H1 (cell line): ENCODE data around the gene PIGU. TPM values are rescaled to one million over a fixed set of nuclear protein-coding genes. Genes with fewer than 3 reads are reported as not detected.
A peak's percentile ranks its signal among the peaks of the same experiment; 100 is the strongest.

ENCODE experiments used
- CTCF ChIA-PET: fragments of 300-600 bp; sonication (Branson Sonifier 250); formaldehyde crosslinking; loops from one replicate; lab custom pipeline; 2021; ENCODE audit not compliant: partially characterized antibody; lab: Charles Lee
- POLR2A ChIA-PET: fragments of 300-600 bp; sonication (Branson Sonifier 250); formaldehyde crosslinking; loops from one replicate; lab custom pipeline; 2021; ENCODE audit warnings: inconsistent platforms; ENCODE audit not compliant: partially characterized antibody; lab: Charles Lee
- DNase-seq, 2 experiments: peaks; one replicate each; pipeline versions ENCODE4 v3.0.0 to v3.0.0-alpha.2; 2010 to 2022; ENCODE audit warnings: low spot score in 2 of 2, low read depth in 1 of 2, mixed read lengths in 1 of 2
- FAIRE-seq: peaks from 2 replicates; lab custom pipeline; 2011; peaks lifted over from hg19 to GRCh38; lab: Jason Lieb, UNC
- H2AFZ ChIP-seq: 2 replicates; pipeline ENCODE4 v1.8.1; 2012; ENCODE audit warnings: low read length, inconsistent platforms
- H2AK5ac ChIP-seq: 2 replicates; pipeline ENCODE4 v1.6.1; 2013; ENCODE audit warnings: low read depth, low read length
- H2BK120ac ChIP-seq: replicated peaks from 2 replicates; pipeline ENCODE3; 2013; ENCODE audit warnings: low read depth, low read length, inconsistent platforms
- H2BK12ac ChIP-seq: 2 replicates; pipeline ENCODE4 v1.6.1; 2013; ENCODE audit warnings: low read depth, low read length
- H2BK15ac ChIP-seq: 2 replicates; pipeline ENCODE4 v1.6.1; 2013; ENCODE audit warnings: low read length
- H2BK20ac ChIP-seq: 2 replicates; pipeline ENCODE4 v1.6.1; 2013; ENCODE audit warnings: low read length
- H2BK5ac ChIP-seq: 2 replicates; pipeline ENCODE4 v1.6.1; 2013; ENCODE audit warnings: low read depth, low read length
- H3K14ac ChIP-seq: 2 replicates; pipeline ENCODE4 v1.6.1; 2013; ENCODE audit warnings: inconsistent platforms; ENCODE audit not compliant: insufficient read length
- H3K18ac ChIP-seq: 2 replicates; pipeline ENCODE4 v1.6.1; 2013; ENCODE audit warnings: low read length; ENCODE audit errors: extremely low read depth
- H3K23ac ChIP-seq: 2 replicates; pipeline ENCODE4 v1.6.1; 2013; ENCODE audit warnings: inconsistent platforms; ENCODE audit not compliant: insufficient read length
- H3K23me2 ChIP-seq: 2 replicates; pipeline ENCODE4 v1.6.1; 2013; ENCODE audit warnings: low read depth, low read length
- H3K27ac ChIP-seq: 2 replicates; pipeline ENCODE4 v1.6.1; 2011; ENCODE audit warnings: low read depth, low read length, inconsistent platforms
- H3K27me3 ChIP-seq, 4 experiments: replicated peaks in 1 of 4; 1 replicate in 1 of 4; 2 replicates in 3 of 4; pipeline versions ENCODE4 v1.6.1 to v1.8.1; 2011 to 2013; ENCODE audit warnings: low read length in 3 of 4, mild to moderate bottlenecking in 3 of 4, inconsistent platforms in 2 of 4, mixed read lengths in 2 of 4, moderate library complexity in 1 of 4; ENCODE audit not compliant: control insufficient read depth in 3 of 4, insufficient read depth in 3 of 4; ENCODE audit errors: extremely low read depth in 1 of 4
- H3K36me3 ChIP-seq, 4 experiments: 2 replicates each; pipeline versions ENCODE4 v1.6.1 to v1.8.1; 2011 to 2013; ENCODE audit warnings: mild to moderate bottlenecking in 4 of 4, low read length in 3 of 4, moderate library complexity in 2 of 4, control low read depth in 1 of 4, inconsistent platforms in 1 of 4; ENCODE audit not compliant: insufficient read depth in 4 of 4, control insufficient read depth in 2 of 4
- H3K4ac ChIP-seq: replicated peaks from 2 replicates; pipeline ENCODE3; 2013; ENCODE audit warnings: low read length, low read depth, mixed read lengths, inconsistent platforms; ENCODE audit not compliant: insufficient read length
- H3K4me1 ChIP-seq, 4 experiments: replicated peaks in 1 of 4; 1 replicate in 1 of 4; 2 replicates in 3 of 4; pipeline versions ENCODE4 v1.6.1 to v1.8.1; 2011 to 2013; ENCODE audit warnings: low read length in 3 of 4, inconsistent platforms in 2 of 4, mixed read lengths in 1 of 4; ENCODE audit not compliant: insufficient read depth in 4 of 4, control insufficient read depth in 3 of 4
- H3K4me2 ChIP-seq, 2 experiments: 2 replicates each; pipeline versions ENCODE4 v1.6.1 to v1.8.1; 2011 to 2013; ENCODE audit warnings: low read depth in 2 of 2, low read length in 2 of 2, control low read depth in 1 of 2, inconsistent platforms in 1 of 2, mild to moderate bottlenecking in 1 of 2; ENCODE audit not compliant: insufficient read depth in 1 of 2
- H3K4me3 ChIP-seq, 4 experiments: fragments of 200-600, 300-600 bp in 1 of 4; sonication (generic), shearing (Covaris generic), sonication (Bioruptor Twin) in 1 of 4; 2 replicates each; pipeline versions ENCODE4 v1.5.1 to v1.8.1; 2011 to 2016; ENCODE audit warnings: low read length in 4 of 4, low read depth in 3 of 4, control low read depth in 2 of 4, inconsistent platforms in 2 of 4, mild to moderate bottlenecking in 2 of 4, mixed read lengths in 1 of 4, moderate library complexity in 1 of 4; ENCODE audit not compliant: insufficient read depth in 2 of 4; ENCODE audit errors: extremely low read depth in 1 of 4
- H3K56ac ChIP-seq: replicated peaks from 2 replicates; pipeline ENCODE3; 2013; ENCODE audit warnings: low read depth, mild to moderate bottlenecking, mixed read lengths, low read length, inconsistent platforms; ENCODE audit not compliant: insufficient read length
- H3K79me1 ChIP-seq: 2 replicates; pipeline ENCODE4 v1.6.1; 2013; ENCODE audit warnings: low read depth, low read length, control low read depth
- H3K79me2 ChIP-seq, 2 experiments: 2 replicates each; pipeline versions ENCODE4 v1.6.1 to v1.8.1; 2012 to 2013; ENCODE audit warnings: low read length in 2 of 2, mild to moderate bottlenecking in 2 of 2, inconsistent platforms in 1 of 2; ENCODE audit not compliant: insufficient read depth in 2 of 2, control insufficient read depth in 1 of 2
- H3K9ac ChIP-seq, 4 experiments: replicated peaks in 1 of 4; 1 replicate in 1 of 4; 2 replicates in 3 of 4; pipeline versions ENCODE4 v1.6.1 to v1.8.1; 2011 to 2013; ENCODE audit warnings: low read depth in 3 of 4, low read length in 3 of 4, control low read depth in 2 of 4, mild to moderate bottlenecking in 2 of 4, moderate library complexity in 2 of 4, inconsistent platforms in 1 of 4; ENCODE audit errors: extremely low read depth in 1 of 4
- H3K9me3 ChIP-seq, 2 experiments: 2 replicates each; pipeline versions ENCODE4 v1.6.1 to v1.8.1; 2012 to 2013; ENCODE audit warnings: mild to moderate bottlenecking in 2 of 2, moderate library complexity in 2 of 2, control low read depth in 1 of 2, inconsistent platforms in 1 of 2, low read depth in 1 of 2, low read length in 1 of 2, mixed read lengths in 1 of 2; ENCODE audit not compliant: insufficient read depth in 2 of 2
- H4K20me1 ChIP-seq, 2 experiments: replicated peaks in 1 of 2; 2 replicates each; pipeline versions ENCODE3 to v1.8.1; 2011 to 2013; ENCODE audit warnings: inconsistent platforms in 2 of 2, low read length in 2 of 2, mild to moderate bottlenecking in 1 of 2; ENCODE audit not compliant: insufficient read depth in 2 of 2, control insufficient read depth in 1 of 2
- H4K5ac ChIP-seq: 2 replicates; pipeline ENCODE4 v1.6.1; 2013; ENCODE audit warnings: low read length, low read depth, mixed read lengths, inconsistent platforms; ENCODE audit not compliant: insufficient read length
- H4K8ac ChIP-seq: 2 replicates; pipeline ENCODE4 v1.8.0; 2013; ENCODE audit warnings: mild to moderate bottlenecking, moderate library complexity, low read length, inconsistent platforms; ENCODE audit not compliant: insufficient read depth; ENCODE audit errors: extremely low read depth
- H4K91ac ChIP-seq: replicated peaks from 2 replicates; pipeline ENCODE3; 2013; ENCODE audit warnings: low read length, mixed read lengths, inconsistent platforms; ENCODE audit not compliant: insufficient read length
- CREB1 ChIP-seq: IDR thresholded peaks from 2 replicates; pipeline ENCODE4 v1.6.1; 2012; ENCODE audit warnings: inconsistent platforms
- CTCF ChIP-seq, 3 experiments: IDR thresholded peaks; 1 replicate in 2 of 3; 2 replicates in 1 of 3; pipeline versions ENCODE4 v1.5.1 to v1.6.1; 2011; ENCODE audit warnings: low read length in 3 of 3, mild to moderate bottlenecking in 3 of 3, inconsistent platforms in 2 of 3, low read depth in 1 of 3, moderate library complexity in 1 of 3; ENCODE audit not compliant: insufficient read depth in 1 of 3; ENCODE audit errors: control extremely low read depth in 1 of 3
- HDAC2 ChIP-seq, 2 experiments: fragments of 300-600 bp in 1 of 2; sonication (generic) in 1 of 2; IDR thresholded peaks; 2 replicates each; pipeline ENCODE4 v1.6.1; 2011 to 2012; ENCODE audit warnings: low read depth in 2 of 2, low read length in 2 of 2, mild to moderate bottlenecking in 2 of 2, moderate library complexity in 2 of 2, borderline replicate concordance in 1 of 2, inconsistent platforms in 1 of 2
- JUND ChIP-seq: IDR thresholded peaks from 2 replicates; pipeline ENCODE4 v1.6.1; 2011; ENCODE audit warnings: mild to moderate bottlenecking, improper control_type of control experiment, low read length
- KDM1A ChIP-seq: fragments of 200-600, 300-600 bp; sonication (generic); IDR thresholded peaks from 2 replicates; pipeline ENCODE4 v1.7.1; 2016; ENCODE audit warnings: mild to moderate bottlenecking, low read length, borderline replicate concordance
- RAD21 ChIP-seq, 2 experiments: IDR thresholded peaks in 1 of 2; conservative IDR thresholded peaks in 1 of 2; 2 replicates each; pipeline ENCODE4 v1.6.1; 2011; ENCODE audit warnings: low read depth in 2 of 2, low read length in 2 of 2, improper control_type of control experiment in 1 of 2, inconsistent platforms in 1 of 2, mild to moderate bottlenecking in 1 of 2, moderate library complexity in 1 of 2
- TBP ChIP-seq: IDR thresholded peaks from 2 replicates; pipeline ENCODE4 v1.6.1; 2011; ENCODE audit warnings: low read depth, low read length, improper control_type of control experiment
- WGBS, 2 experiments: shearing (Covaris generic) in 1 of 2; methylation state at CpG; one replicate each; pipeline versions ENCODE4 v1.1.6 to v1.1.7; 2013 to 2015; ENCODE audit warnings: low lambda C conversion rate in 2 of 2, mixed read lengths in 2 of 2, inconsistent platforms in 1 of 2, low coverage in 1 of 2, missing lambda C conversion rate in 1 of 2; ENCODE audit not compliant: insufficient replicate concordance in 2 of 2, insufficient coverage in 1 of 2, insufficient read length in 1 of 2; ENCODE audit errors: extremely low coverage in 1 of 2, missing lambda C conversion rate in 1 of 2; 5-methylcytosine and 5-hydroxymethylcytosine counted together
- polyA plus RNA-seq, 7 experiments: library from polyadenylated mRNA; depleted of rRNA in 3 of 7; stranded (reverse) in 5 of 7; unstranded in 2 of 7; fragments of >200 nt in 5 of 7; fragments of 200-250 nt in 2 of 7; gene quantifications; 1 replicate in 5 of 7; 2 replicates in 1 of 7; 4 replicates in 1 of 7; pipeline versions ENCODE4 v1.2.1 to v1.2.3, GENCODE V29; 2011 to 2013; ENCODE audit warnings: missing spikeins in 2 of 7, mixed read lengths in 2 of 7
- total RNA-seq: library from RNA; stranded (reverse); fragmentation: NEBNext Ultra II Directional; extraction: Animal tissue kit (Norgen Biotek cat#: 25700); gene quantifications from 2 replicates; pipeline ENCODE4 v1.2.1, GENCODE V29; 2021

PIGU gene
- total and polyA plus RNA-seq, 2 of the 8 experiments (the other 6 are each of a cell fraction or from before 2014, with no cell fraction given), result 28.3 to 117 TPM

GRCh38 chr20:34562641-34563040 is 114.3 kb downstream of the PIGU start:
- Histone ChIP-seq H2BK5ac (no peak overlapping the region), H3K18ac (no peak overlapping the region), H3K9ac (no peak overlapping the region), H2AFZ (no peak overlapping the region), H3K4me1 (peaks cover 0 to 2% (median 0%) of the 10 kb centered on the region in 4 experiments; a peak in 1 of 7 replicates), H3K14ac (no peak overlapping the region), H3K4me3 (no peak overlapping the region), H2AK5ac (no peak overlapping the region), H4K91ac (no peak overlapping the region), H3K36me3 (no peaks in the 10 kb centered on the region), H3K27ac (no peak overlapping the region), H3K27me3 (no peaks in the 10 kb centered on the region; a peak in 2 of 7 replicates), H3K4me2 (no peak overlapping the region), H4K20me1 (peaks cover 0 to 10% of the 10 kb centered on the region in 2 experiments), H3K9me3 (no peaks in the 10 kb centered on the region), H3K4ac (no peak overlapping the region), H2BK120ac (no peak overlapping the region), H3K23ac (no peak overlapping the region), H3K79me1 (peaks cover 6% of the 10 kb centered on the region), H2BK20ac (no peak overlapping the region), H2BK12ac (no peak overlapping the region), H4K8ac (no peak overlapping the region), H4K5ac (no peak overlapping the region), H3K56ac (no peak overlapping the region), H2BK15ac (no peak overlapping the region), H3K23me2 (peaks cover 6% of the 10 kb centered on the region), H3K79me2 (no peaks in the 10 kb centered on the region)
- WGBS, 2 experiments, result 73% methylated on average over 5 of the region's 5 CpGs; no CpG with 5 or more reads in 1 of the 2 experiments
- DNase-seq (peak in 1 of 2 experiments; percentile 56), FAIRE-seq (no peak)
- CTCF ChIA-PET, result interaction anchor here (0.9 to 6.2 kb wide), 16 partner anchors 8 to 310 kb away, joined by 3 to 48 read pairs (median 4); partner anchors contain the start of gene GGT7
- TF ChIP-seq CTCF (IDR thresholded peaks at IDR 0.05; ENCODE audit: control extremely low read depth in 1 of 3, insufficient read depth in 1 of 3, low read depth in 1 of 3, low read length in 3 of 3) (peak; percentile 55 to 61 (median 60)), KDM1A (no peak), JUND (peak; percentile 72; the same call in 1 of the 2 replicates), HDAC2 (IDR thresholded peaks at IDR 0.05; ENCODE audit: borderline replicate concordance in 1 of 2, low read depth in 2 of 2, low read length in 2 of 2) (no peak), CREB1 (peak; percentile 54), TBP (no peak), RAD21 (IDR thresholded peaks at IDR 0.05 in 1 of 2, conservative IDR thresholded peaks at IDR 0.05 in 1 of 2; ENCODE audit: low read depth in 2 of 2, low read length in 2 of 2) (peak; percentile 45 to 64; a peak in 3 of 4 replicates)
- POLR2A ChIA-PET, result no interaction called here
